BJ (cell line): ENCODE results near the gene WIPF2. TPM values are rescaled to one million over a fixed set of nuclear protein-coding genes. Genes with fewer than 3 reads are reported as not detected.

Experiments used
- CTCF ChIA-PET: fragments of 350-600 bp; formaldehyde crosslinking; extraction: SDS; loops from one replicate; lab custom pipeline; 2021; ENCODE audit warnings: antibody characterized with exemption, inconsistent platforms; lab: Yijun Ruan, JAX
- POLR2A ChIA-PET: fragments of 300-600 bp; sonication (Branson Sonifier 250); formaldehyde crosslinking; extraction: SDS; loops from one replicate; lab custom pipeline; 2021; ENCODE audit warnings: antibody characterized with exemption; lab: Charles Lee
- DNase-seq: peaks from one replicate; pipeline ENCODE4 v3.0.0-alpha.2; 2011; ENCODE audit warnings: low read depth
- H3K27me3 ChIP-seq: 2 replicates; pipeline ENCODE4 v1.6.0; 2011; ENCODE audit warnings: low read length; ENCODE audit not compliant: control insufficient read depth, insufficient read depth
- H3K36me3 ChIP-seq: 2 replicates; pipeline ENCODE4 v1.5.1; 2011; ENCODE audit warnings: low read length; ENCODE audit not compliant: control insufficient read depth, insufficient read depth
- H3K4me3 ChIP-seq: 2 replicates; pipeline ENCODE4 v1.5.1; 2011; ENCODE audit warnings: low read depth, mild to moderate bottlenecking, control low read depth, low read length
- CTCF ChIP-seq: IDR thresholded peaks from 2 replicates; pipeline ENCODE4 v1.5.1; 2011; ENCODE audit warnings: low read depth, mild to moderate bottlenecking, control low read depth, inconsistent platforms, low read length, moderate library complexity; ENCODE audit not compliant: insufficient read depth
- polyA plus RNA-seq: library from polyadenylated mRNA; depleted of rRNA; stranded (reverse); fragments of >200 nt; gene quantifications from 2 replicates; pipeline ENCODE4 v1.2.3, GENCODE V29; 2011

WIPF2 gene
- polyA plus RNA-seq, 1 experiment = 8.1 TPM

- Histone ChIP-seq H3K36me3 (no peaks in the 10 kb centered on the region), H3K4me3 (peak overlapping the region; percentile 83), H3K27me3 (no peaks in the 10 kb centered on the region)
- no peak for DNase-seq
- no peak for TF ChIP-seq CTCF
- ChIA-PET CTCF (interaction anchor here (0.6 to 30.6 kb wide), 6 partner anchors 11 to 110 kb away, joined by 3 to 762 read pairs (median 6); partner anchors contain the start of genes GJD3 and RARA), POLR2A (interaction anchor here (0.7 to 2.0 kb wide), 2 partner anchors 13 to 137 kb away, joined by 4 to 7 read pairs; no protein-coding TSS in a partner anchor)
Observed at GRCh38 chr17:40319651-40320540, 100.8 kb downstream of the WIPF2 start.

- H3K4me3 ChIP-seq = peak overlapping the region; percentile 19
- no peaks in the 10 kb centered on the region for H3K27me3 ChIP-seq
- TF ChIP-seq CTCF = no peak
- POLR2A ChIA-PET = interaction anchor here (0.6 kb wide), 2 partner anchors 21 to 234 kb away, joined by 5 to 6 read pairs; no protein-coding TSS in a partner anchor
- DNase-seq = no peak
- CTCF ChIA-PET = interaction anchor here (1.5 to 30.6 kb wide), 3 partner anchors 15 to 31 kb away, joined by 3 to 762 read pairs (median 115); partner anchors contain the start of genes GJD3 and RARA
- no peaks in the 10 kb centered on the region for H3K36me3 ChIP-seq
Observed at GRCh38 chr17:40320756-40321523, 101.8 kb downstream of the WIPF2 start.

- TF ChIP-seq CTCF = no peak
- CTCF ChIA-PET = interaction anchor here (1.5 to 30.6 kb wide), 3 partner anchors 16 to 32 kb away, joined by 3 to 762 read pairs (median 115); partner anchors contain the start of genes GJD3 and RARA
- no peaks in the 10 kb centered on the region for H3K36me3 ChIP-seq
- H3K4me3 ChIP-seq = no peak overlapping the region
- no peak for DNase-seq
- POLR2A ChIA-PET = interaction anchor here (0.6 kb wide), 2 partner anchors 20 to 234 kb away, joined by 5 to 6 read pairs; no protein-coding TSS in a partner anchor
- H3K27me3 ChIP-seq = no peaks in the 10 kb centered on the region
Observed at GRCh38 chr17:40321524-40321929, 102.4 kb downstream of the WIPF2 start.

GRCh38 chr17:40321961-40322357, 102.9 kb downstream of the WIPF2 start:
- no peaks in the 10 kb centered on the region for H3K36me3 ChIP-seq
- no peaks in the 10 kb centered on the region for H3K27me3 ChIP-seq
- no peak for DNase-seq
- no peak for TF ChIP-seq CTCF
- POLR2A ChIA-PET = no interaction called here
- CTCF ChIA-PET = interaction anchor here (8.5 to 30.6 kb wide), 2 partner anchors 16 to 30 kb away, joined by 115 to 762 read pairs; partner anchors contain the start of genes GJD3 and RARA
- H3K4me3 ChIP-seq = peak overlapping the region; percentile 29
